Measurements from ENCODE around the gene FOXP4.

FOXP4 gene

GRCh38 chr6:41522780-41523548 lies 23.2 kb upstream of the FOXP4 start:
- no peak overlapping the region for H3K4me3 ChIP-seq (ENCODE audit: low read depth, low read length)

DNA sequence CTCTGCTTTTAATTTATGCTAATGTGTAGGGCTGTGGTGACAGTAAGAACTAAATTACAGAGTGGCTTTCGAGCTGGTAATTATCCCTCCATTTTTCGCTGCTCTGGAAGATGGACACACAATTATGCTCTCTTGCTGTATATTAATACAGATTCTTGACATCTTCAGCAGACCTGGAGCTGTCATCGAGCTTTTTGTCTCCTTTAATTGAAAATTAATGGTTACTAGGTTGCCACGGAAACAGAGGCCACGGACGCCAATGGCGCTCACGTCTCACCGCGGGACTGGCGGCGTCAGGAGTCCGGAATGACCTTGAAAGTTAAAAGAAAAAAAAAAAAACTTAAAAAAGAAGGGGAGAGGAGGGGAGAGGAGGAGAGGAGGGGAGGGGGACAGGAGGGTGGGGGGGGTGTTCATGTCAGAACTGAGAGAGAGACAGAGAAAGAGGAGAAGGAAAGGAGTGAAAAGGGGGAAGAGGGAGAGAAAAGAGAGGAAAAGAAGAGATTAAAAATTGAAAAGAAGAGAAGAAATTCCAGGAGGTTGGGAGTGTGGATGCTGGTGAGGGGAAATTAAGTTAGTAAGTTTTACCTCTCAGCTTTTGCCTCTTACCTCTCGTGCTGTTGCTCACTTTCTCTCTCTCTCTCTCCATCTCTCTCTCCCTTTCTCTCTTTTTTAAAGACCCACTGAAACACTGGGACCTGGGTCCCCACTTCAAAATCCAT lies 22.1 kb upstream of the FOXP4 start:
- H3K4me3 ChIP-seq (ENCODE audit: low read depth, low read length): no peak overlapping the region

DNA sequence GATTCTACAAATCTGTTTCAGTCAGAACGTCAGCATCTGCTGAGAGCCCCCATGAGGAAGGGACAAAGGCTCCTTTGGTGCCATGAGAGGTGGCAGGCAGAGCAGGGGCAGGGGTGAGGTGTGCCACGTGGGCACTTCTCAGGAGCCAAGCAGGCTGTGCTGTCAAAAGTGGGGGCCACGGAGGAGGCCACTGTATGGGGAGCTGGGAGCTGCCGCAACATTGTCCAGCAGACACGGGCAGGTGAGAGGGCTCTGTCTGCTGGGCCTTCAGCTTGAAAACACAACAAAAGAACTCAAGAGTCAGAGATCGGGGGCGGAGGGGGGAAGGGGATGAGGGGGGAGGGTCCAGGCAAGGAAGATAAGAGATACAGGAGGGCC lies 21.6 kb upstream of the FOXP4 start:
- H3K4me3 ChIP-seq (ENCODE audit: low read depth, low read length): no peak overlapping the region

GRCh38 chr6:41527721-41528408 lies 18.3 kb upstream of the FOXP4 start:
- no peak overlapping the region for H3K4me3 ChIP-seq (ENCODE audit: low read depth, low read length)

DNA sequence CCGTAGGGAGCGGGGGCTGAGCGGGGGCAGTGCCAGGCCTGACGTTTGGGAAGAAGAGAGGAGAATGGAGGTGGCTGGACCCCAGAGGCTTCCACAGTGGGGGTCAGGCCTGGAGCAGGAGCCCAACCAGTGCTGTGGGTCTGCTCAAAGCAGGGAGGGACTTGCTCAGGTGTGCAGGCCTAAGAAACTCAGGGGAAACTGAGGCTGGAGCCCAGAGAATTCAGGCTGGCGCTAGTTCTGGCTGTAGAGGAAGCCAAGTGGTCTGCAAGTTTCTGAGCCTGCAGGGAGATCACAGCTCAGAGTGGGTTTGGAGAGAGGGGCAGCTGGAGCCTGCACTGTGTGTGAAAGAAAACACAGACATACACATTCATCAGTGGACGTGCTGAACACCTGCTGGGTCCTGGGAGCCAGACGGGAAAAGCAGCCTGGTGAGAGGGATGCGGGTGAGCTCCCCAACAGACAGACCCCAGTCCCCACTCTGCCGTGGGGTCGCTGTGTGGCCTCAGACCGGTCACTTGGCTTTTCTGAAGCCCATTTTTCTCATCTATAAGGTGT lies 17.7 kb upstream of the FOXP4 start:
- H3K4me3 ChIP-seq (ENCODE audit: low read depth, low read length): no peak overlapping the region

DNA sequence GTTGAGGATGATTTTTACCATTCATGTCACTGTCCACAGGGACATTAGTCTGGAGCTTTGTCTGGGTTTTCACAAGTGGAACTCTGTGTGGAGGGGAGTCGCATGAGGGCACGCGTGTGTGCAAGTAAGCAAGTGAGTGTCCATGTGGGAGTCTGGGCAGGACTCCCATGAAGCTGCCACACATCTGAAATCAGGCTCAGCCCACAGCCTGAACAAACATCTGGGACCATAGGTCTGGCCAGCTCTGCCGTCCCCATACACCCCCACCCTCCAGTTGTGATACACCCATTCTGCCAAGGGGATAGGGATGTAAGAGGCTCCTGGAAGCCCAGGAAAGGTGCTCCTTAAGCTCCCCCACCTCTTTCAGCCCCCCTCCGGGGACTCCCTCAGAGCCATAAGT lies 17.1 kb upstream of the FOXP4 start:
- H3K4me3 ChIP-seq (ENCODE audit: low read depth, low read length): no peak overlapping the region

DNA sequence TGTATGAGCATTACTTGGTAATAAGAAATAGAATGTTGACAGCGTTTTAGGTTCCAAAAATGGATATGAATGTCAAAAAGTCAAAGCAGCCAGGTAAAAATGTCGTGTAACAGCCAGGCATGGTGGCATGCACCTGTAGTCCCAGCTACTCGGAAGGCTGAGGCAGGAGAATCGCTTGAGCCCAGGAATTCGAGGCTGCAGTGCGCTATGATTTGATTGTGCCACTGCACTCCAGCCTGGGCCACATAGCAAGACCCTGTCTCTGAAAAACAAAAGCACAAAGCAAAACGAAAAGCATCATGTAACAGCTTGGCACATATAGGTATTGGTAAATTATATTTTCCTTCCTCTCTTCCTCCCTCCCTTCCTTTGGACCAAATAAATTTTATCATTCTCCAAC lies 16.2 kb upstream of the FOXP4 start:
- no peak overlapping the region for H3K4me3 ChIP-seq (ENCODE audit: low read depth, low read length)

GRCh38 chr6:41530476-41530875 lies 15.7 kb upstream of the FOXP4 start:
- H3K4me3 ChIP-seq (ENCODE audit: low read depth, low read length): no peak overlapping the region

- no peak overlapping the region for H3K4me3 ChIP-seq (ENCODE audit: low read depth, low read length)
Observed at GRCh38 chr6:41531016-41531415, 15.2 kb upstream of the FOXP4 start.

GRCh38 chr6:41531591-41532582 lies 14.3 kb upstream of the FOXP4 start:
- H3K4me3 ChIP-seq (ENCODE audit: low read depth, low read length): no peak overlapping the region

DNA sequence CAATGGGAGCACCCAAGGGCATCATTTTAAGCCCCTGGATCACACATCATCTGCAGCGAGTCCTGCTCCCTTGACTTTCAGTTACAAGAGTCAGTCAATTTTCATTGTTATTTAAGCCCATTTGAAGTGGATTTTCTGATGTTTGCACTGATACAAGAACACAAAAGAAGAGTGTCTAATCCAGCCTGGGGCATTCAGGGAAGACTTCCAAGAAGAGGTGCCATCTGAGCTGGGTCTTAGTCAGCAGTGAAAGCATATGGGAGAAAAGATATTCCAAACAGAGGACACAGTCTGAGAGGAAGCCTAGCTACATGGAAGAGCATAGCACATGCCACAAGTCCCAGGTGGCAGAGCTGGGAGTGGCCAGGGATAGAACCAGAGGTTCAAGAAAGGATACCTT lies 10.4 kb upstream of the FOXP4 start:
- no peak overlapping the region for H3K4me3 ChIP-seq (ENCODE audit: low read depth, low read length)

DNA sequence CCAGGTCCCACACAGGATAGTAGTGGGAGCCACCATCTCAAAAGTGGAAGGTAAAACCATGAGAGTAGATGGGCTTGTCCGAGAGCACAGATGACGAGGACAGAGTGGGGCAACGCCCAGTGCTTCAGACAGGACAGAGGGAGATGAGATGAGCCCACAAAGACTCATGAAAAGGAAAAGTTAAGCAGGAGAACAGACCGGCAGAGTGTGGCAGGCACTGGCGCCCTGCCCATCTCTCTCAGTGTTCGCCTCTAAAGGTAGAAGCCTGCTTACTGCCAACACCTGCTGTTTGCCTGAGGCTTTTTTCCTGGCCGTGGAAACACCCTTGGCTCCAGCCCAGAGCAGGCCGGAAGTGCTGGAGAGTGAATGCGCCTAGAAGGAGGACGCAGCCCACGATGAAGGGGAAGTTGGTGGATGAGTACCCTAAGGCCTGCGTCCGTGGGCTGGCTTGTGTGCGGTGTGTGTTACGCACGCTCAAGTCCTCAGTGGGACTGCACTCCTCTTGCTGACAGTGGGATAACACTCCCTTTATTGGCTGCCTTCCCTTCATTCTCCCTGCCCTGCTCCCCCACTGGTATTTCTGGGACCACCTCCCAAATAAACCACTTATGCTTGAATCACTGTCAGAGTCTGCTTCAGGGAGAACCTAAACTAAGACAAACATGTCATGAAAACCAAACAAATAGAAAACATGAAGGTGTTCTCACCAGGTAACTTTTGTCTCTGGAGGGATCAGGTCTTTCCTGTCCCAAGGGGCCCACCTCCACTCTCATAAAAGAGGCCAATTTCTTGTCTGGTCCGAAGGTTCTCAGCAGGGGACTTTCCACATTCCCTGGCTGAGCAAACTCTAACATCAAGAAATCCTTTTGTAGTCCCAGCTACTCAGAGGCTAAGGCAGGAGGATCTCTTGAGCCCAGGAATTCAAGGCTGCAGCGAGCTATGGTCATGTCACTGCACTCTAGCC lies 9.1 kb upstream of the FOXP4 start:
- H3K4me3 ChIP-seq (ENCODE audit: low read depth, low read length): no peak overlapping the region

GRCh38 chr6:41538556-41539182 lies 7.5 kb upstream of the FOXP4 start:
- H3K4me3 ChIP-seq (ENCODE audit: low read depth, low read length): no peak overlapping the region

DNA sequence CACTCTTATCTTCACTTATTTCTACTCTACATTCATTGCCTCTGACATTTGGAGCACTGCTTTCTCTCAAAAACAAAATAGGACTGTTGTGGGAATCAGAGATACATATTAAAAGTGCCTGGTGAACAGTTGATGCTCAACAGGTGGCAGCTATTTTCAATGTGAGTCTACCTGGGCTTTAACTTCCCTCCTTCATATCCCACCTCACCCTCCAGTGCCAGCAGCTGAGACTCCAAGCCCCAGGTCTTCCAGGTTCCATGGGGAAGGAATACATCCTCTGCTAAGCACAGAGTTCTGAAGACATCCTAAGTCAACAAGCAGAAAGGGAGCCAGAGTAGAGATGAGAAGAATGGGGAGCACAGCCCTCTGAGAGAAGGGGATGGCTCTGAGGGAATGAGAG lies 7.0 kb upstream of the FOXP4 start:
- H3K4me3 ChIP-seq (ENCODE audit: low read depth, low read length): no peak overlapping the region

DNA sequence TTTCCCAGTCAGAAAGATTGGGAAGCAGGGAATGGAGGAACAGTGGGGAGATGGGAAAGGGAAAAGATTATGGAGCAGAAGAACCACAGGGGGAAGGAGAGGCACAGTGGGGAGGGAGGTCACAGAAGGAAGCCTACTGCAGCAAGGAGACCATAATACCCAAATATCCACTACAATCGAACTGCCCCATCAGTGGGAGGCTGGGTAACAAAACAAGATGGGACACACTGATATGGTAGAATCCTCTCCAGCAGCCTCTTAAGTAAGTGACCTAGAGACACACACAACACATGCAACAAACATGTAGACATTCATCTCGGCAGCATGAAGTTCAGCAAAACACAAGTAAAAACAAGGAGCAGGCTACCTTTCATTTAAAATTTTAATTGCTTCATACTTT lies 4.8 kb upstream of the FOXP4 start:
- no peak overlapping the region for H3K4me3 ChIP-seq (ENCODE audit: low read depth, low read length)

- H3K4me3 ChIP-seq (ENCODE audit: low read depth, low read length): no peak overlapping the region
Observed at GRCh38 chr6:41543087-41543486, 3.1 kb upstream of the FOXP4 start.

DNA sequence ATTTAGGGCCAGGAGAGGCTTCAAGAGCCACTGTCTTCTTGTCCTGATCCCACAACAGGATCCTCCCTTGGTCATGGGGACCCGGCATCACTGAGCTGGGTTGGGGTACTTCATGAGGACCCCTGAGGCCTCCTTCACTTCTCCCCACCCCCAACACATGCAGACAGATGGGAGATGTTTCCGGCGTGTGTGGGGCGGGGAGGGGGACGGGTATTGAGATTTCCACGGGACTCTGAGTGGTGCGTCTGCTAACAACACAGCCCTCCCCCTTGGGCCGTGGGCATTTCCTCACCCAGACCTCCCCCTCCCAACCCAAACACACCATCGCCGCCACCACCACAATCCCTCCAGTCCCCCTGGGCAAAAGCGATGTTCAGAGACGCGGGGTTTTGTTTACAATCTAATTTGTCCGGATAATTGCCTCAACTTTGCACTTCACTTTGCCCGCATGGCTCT lies 906 bp upstream of the FOXP4 start:
- H3K4me3 ChIP-seq (ENCODE audit: low read depth, low read length): peak overlapping the region; percentile 47

DNA sequence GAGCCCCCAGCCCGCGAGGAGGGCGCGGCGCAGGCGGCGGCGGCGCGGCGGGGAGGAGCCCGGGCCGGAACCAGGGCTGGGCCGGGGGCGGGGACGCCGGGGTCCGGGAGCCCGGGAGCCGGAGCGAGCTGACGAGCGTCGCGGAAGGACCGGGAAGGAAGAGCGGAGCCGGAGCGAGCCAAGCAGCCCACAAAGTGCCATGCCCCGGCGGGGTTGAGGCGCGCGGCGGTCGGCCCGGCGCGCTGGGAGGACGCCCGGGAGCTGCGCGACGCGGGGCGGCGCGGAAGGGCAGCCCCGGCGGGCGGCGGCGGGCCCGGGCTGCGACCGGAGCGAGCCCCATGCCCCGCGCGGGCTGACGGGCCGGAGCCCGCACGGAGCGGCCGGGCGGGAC lies 289 bp downstream of the FOXP4 start:
- peak overlapping the region; percentile 30 for H3K4me3 ChIP-seq (ENCODE audit: low read depth, low read length)

Data from iPS-11a (cell line).